AG04449 (cell line): ENCODE measurements around the gene IL1RN.

Experiments used
- CTCF ChIA-PET: fragments of 350-600 bp; formaldehyde crosslinking; extraction: SDS; loops from one replicate; lab custom pipeline; 2021; ENCODE audit warnings: antibody characterized with exemption; lab: Yijun Ruan, JAX
- POLR2A ChIA-PET: fragments of 400-600, 350-600 bp; formaldehyde crosslinking; extraction: SDS; loops from one replicate; lab custom pipeline; 2020; ENCODE audit warnings: antibody characterized with exemption, inconsistent platforms; lab: Yijun Ruan, JAX
- DNase-seq: peaks from one replicate; pipeline ENCODE4 v3.0.0-alpha.2; 2010; ENCODE audit warnings: low read depth, low spot score
- H3K4me3 ChIP-seq: 2 replicates; pipeline ENCODE4 v1.5.1; 2011; ENCODE audit warnings: low read depth, mild to moderate bottlenecking, control low read depth, low read length
- CTCF ChIP-seq: IDR thresholded peaks from one replicate; pipeline ENCODE4 v1.5.1; 2011; ENCODE audit warnings: mild to moderate bottlenecking, moderate library complexity, low read length, control low read depth, inconsistent platforms; ENCODE audit not compliant: insufficient read depth; ENCODE audit errors: missing control alignments

IL1RN gene

DNA sequence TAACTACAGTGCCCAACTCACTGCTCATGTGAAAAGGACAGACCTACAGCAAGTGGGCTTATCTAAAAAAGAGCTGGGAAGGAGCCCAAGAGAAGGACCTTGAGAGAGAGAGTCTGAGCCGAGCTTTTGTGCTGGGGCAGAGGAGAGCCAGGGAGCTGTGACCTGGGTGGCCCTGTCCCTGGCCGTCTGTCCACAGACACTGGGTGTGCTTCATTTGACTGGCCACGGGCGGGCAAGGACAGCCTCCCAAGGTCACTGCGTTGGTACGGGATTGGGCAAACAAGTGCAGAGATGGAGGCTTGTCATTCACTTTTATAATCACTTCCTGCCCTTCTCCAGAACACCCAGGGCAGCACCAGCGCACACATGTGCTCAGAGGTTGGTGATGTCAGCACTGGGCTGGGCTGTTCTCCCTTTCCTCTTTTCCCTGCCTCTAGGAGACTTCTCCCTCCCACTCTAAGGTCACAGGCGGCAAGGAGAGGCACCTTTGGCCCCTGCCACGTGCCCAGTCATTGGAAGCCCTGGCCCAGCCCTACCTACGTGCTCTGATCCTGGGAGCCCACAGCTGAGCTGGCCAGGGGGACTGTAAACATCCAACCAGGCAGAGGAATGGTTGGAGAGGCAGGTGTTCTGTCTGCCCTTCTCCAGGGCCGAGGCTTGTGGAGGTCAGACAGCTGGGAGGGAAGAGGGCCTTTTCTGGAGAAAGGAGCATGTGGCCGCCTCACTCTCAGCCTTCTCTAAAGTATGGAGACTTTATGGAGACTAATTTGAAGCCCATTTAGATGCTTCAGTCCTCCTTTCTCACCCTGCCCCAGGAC is 39.9 kb downstream of the IL1RN start:
- ChIA-PET CTCF (interaction anchor here (2.4 to 7.2 kb wide), 2 partner anchors 29 to 223 kb away, joined by 7 to 59 read pairs; no protein-coding TSS in a partner anchor), POLR2A (no interaction called here)
- no peak for DNase-seq
- H3K4me3 ChIP-seq = no peak overlapping the region
- no peak for TF ChIP-seq CTCF

DNA sequence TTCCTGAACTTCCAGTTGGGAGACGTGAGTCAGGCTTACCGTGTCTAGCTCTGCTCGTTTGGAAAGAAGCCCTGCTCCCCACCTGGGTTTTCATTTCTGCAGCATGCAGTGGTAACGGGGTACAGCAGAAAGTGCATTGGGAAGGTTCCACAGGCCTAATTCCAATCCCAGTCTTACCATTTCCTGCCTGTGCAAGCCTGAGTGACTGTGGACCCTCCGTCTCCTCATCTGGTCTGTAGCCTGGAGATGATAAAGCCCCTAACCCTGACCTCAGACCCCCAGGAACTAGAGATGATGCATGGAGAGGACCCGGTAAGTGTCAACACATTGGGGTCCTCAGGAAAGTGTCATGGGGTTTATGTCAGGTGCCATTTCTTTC is 40.6 kb downstream of the IL1RN start:
- H3K4me3 ChIP-seq = no peak overlapping the region
- no peak for DNase-seq
- ChIA-PET CTCF (interaction anchor here (2.4 to 7.2 kb wide), 2 partner anchors 30 to 222 kb away, joined by 7 to 59 read pairs; no protein-coding TSS in a partner anchor), POLR2A (no interaction called here)
- no peak for TF ChIP-seq CTCF

GRCh38 chr2:113169002-113169530 is 41.7 kb downstream of the IL1RN start:
- no peak for DNase-seq
- ChIA-PET CTCF (interaction anchor here (2.4 to 7.2 kb wide), 2 partner anchors 31 to 221 kb away, joined by 7 to 59 read pairs; no protein-coding TSS in a partner anchor), POLR2A (no interaction called here)
- no peak overlapping the region for H3K4me3 ChIP-seq
- no peak for TF ChIP-seq CTCF

DNA sequence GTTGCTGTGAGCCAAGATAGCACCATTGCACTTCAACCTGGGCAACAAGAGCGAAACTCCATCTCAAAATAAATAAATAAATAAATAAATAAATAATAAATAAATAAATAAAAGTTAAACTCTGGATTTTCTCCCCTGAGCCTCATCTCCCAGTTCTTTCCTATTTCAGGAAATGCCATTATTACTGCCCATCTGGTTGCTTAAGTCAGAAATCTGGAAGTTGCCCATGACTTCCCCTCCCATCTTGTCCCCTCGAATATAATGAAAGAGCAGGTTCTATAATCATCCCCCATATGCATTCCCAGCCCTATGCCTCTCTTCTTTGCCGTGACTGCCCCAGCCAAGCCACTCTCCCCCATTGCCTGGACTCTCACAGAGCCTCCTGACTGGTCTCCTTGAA is 42.2 kb downstream of the IL1RN start:
- DNase-seq = no peak
- ChIA-PET POLR2A (no interaction called here), CTCF (interaction anchor here (2.4 kb wide), 1 partner anchor 220 kb away, joined by 7 read pairs; no protein-coding TSS in a partner anchor)
- no peak for TF ChIP-seq CTCF
- H3K4me3 ChIP-seq = no peak overlapping the region

- DNase-seq = no peak
- CTCF ChIA-PET = interaction anchor here (1.0 to 4.6 kb wide), 4 partner anchors 28 to 219 kb away, joined by 3 to 28 read pairs (median 5); no protein-coding TSS in a partner anchor
- POLR2A ChIA-PET = no interaction called here
- TF ChIP-seq CTCF = no peak
- H3K4me3 ChIP-seq = no peak overlapping the region
Measured at GRCh38 chr2:113171334-113172075, 44.1 kb downstream of the IL1RN start.
